HCT116 (cell line): ENCODE data around the gene RPL19. TPM values are rescaled to one million over a fixed set of nuclear protein-coding genes. Genes with fewer than 3 reads are reported as not detected.
"Not testable (repeated sequence)": the region's sequence is repeated elsewhere in the genome, so short reads cannot be mapped to it uniquely, and the experiment has no call there.

ENCODE experiments used
- ATAC-seq: fragments of 200-7000 bp; cut with Tn5 transposase; 2 replicates; pipeline ENCODE4 v1.9.1; 2020; ENCODE audit warnings: mild to moderate bottlenecking, moderate library complexity
- BruUV-seq: library from RNA; stranded (reverse); fragments of 400-500 nt; replicated peaks from 2 replicates; lab custom pipeline; 2021; lab: Mats Ljungman, UMichigan
- CTCF ChIA-PET: fragments of 300-600 bp; sonication (Branson Sonifier 250); formaldehyde crosslinking; loops from one replicate; lab custom pipeline; 2021; ENCODE audit warnings: antibody characterized with exemption; lab: Charles Lee
- POLR2A ChIA-PET: fragments of 300-600, 350-600 bp; sonication (Branson Sonifier 250); formaldehyde crosslinking; loops from one replicate; lab custom pipeline; 2021; ENCODE audit warnings: antibody characterized with exemption; lab: Charles Lee
- RAD21 ChIA-PET, 2 experiments: fragments of 300-600 bp; sonication (Branson Sonifier 250); formaldehyde crosslinking; loops; one replicate each; lab custom pipeline; 2023; ENCODE audit warnings: low total read pairs in 2 of 2; ENCODE audit not compliant: uncharacterized antibody in 2 of 2, unreplicated experiment in 2 of 2, low non-redundant PET in 1 of 2; lab: Charles Lee
- DNase-seq: peaks from one replicate; pipeline ENCODE4 v3.0.0-alpha.2; 2010; ENCODE audit warnings: low read depth, low spot score
- H2AFZ ChIP-seq: fragments of 200-600 bp; shearing (Covaris generic), sonication (generic); 2 replicates; pipeline ENCODE4 v1.6.1; 2017; ENCODE audit warnings: low read depth, mixed run types, mixed read lengths, antibody characterized with exemption, low read length; ENCODE audit not compliant: poor library complexity, severe bottlenecking
- H3K27ac ChIP-seq: 2 replicates; pipeline ENCODE4 v1.5.1; 2012; ENCODE audit warnings: low read depth, low read length
- H3K27me3 ChIP-seq: fragments of 200-600 bp; sonication (generic); 2 replicates; pipeline ENCODE4 v1.6.1; 2016; ENCODE audit warnings: mixed run types, low read length, mixed read lengths; ENCODE audit not compliant: insufficient read depth
- H3K36me3 ChIP-seq, 2 experiments: fragments of 200-500 bp in 1 of 2; fragments of 200-600 bp in 1 of 2; sonication (Bioruptor generic) in 1 of 2; sonication (generic) in 1 of 2; 2 replicates each; pipeline versions ENCODE4 v1.5.1 to v1.6.1; 2014 to 2016; ENCODE audit warnings: low read length in 2 of 2, inconsistent platforms in 1 of 2, mixed read lengths in 1 of 2, mixed run types in 1 of 2; ENCODE audit not compliant: insufficient read depth in 2 of 2, control insufficient read depth in 1 of 2
- H3K4me1 ChIP-seq, 2 experiments: fragments of 200-600 bp in 1 of 2; sonication (generic) in 1 of 2; 2 replicates each; pipeline versions ENCODE4 v1.5.1 to v1.6.1; 2012 to 2017; ENCODE audit warnings: low read length in 2 of 2, inconsistent platforms in 1 of 2, mild to moderate bottlenecking in 1 of 2, mixed read lengths in 1 of 2, mixed run types in 1 of 2, moderate library complexity in 1 of 2; ENCODE audit not compliant: insufficient read depth in 2 of 2, control insufficient read depth in 1 of 2
- H3K4me2 ChIP-seq: fragments of 200-600 bp; sonication (generic); 2 replicates; pipeline ENCODE4 v1.6.1; 2017; ENCODE audit warnings: mixed run types, low read length, mixed read lengths
- H3K4me3 ChIP-seq, 2 experiments: fragments of 200-600 bp in 1 of 2; sonication (generic) in 1 of 2; replicated peaks in 1 of 2; 2 replicates each; pipeline ENCODE4 v1.5.1; 2011 to 2016; ENCODE audit warnings: low read length in 2 of 2, control low read depth in 1 of 2, low read depth in 1 of 2, mild to moderate bottlenecking in 1 of 2, mixed read lengths in 1 of 2, mixed run types in 1 of 2
- H3K79me2 ChIP-seq: fragments of 200-600 bp; sonication (generic); 2 replicates; pipeline ENCODE4 v1.6.1; 2017; ENCODE audit warnings: mild to moderate bottlenecking, mixed run types, low read length, moderate library complexity, mixed read lengths; ENCODE audit not compliant: insufficient read depth
- H3K9ac ChIP-seq: fragments of 200-600 bp; sonication (generic); 2 replicates; pipeline ENCODE4 v1.6.1; 2016; ENCODE audit warnings: low read length, mixed read lengths
- H3K9me2 ChIP-seq: fragments of 200-600 bp; sonication (generic), shearing (Covaris generic); 2 replicates; pipeline ENCODE4 v1.6.1; 2017; ENCODE audit warnings: mixed run types, mild to moderate bottlenecking, moderate library complexity; ENCODE audit not compliant: insufficient read depth
- H3K9me3 ChIP-seq, 2 experiments: fragments of 200-500 bp in 1 of 2; fragments of 200-600 bp in 1 of 2; sonication (Bioruptor generic) in 1 of 2; sonication (generic) in 1 of 2; 2 replicates each; pipeline ENCODE4 v1.6.1; 2014 to 2017; ENCODE audit warnings: low read length in 2 of 2, mixed read lengths in 2 of 2, inconsistent platforms in 1 of 2, low read depth in 1 of 2, mild to moderate bottlenecking in 1 of 2, mixed run types in 1 of 2, moderate library complexity in 1 of 2; ENCODE audit not compliant: control insufficient read depth in 1 of 2, insufficient read depth in 1 of 2
- H4K20me1 ChIP-seq: fragments of 200-600 bp; sonication (generic), shearing (Covaris generic); 2 replicates; pipeline ENCODE4 v1.6.1; 2017; ENCODE audit warnings: mixed run types, mild to moderate bottlenecking, moderate library complexity; ENCODE audit not compliant: insufficient read depth
- SP1 ChIP-seq: IDR thresholded peaks from 2 replicates; pipeline ENCODE4 v1.6.1; 2012; ENCODE audit warnings: low read depth
- intact Hi-C: fragments of 100-400 bp; cut with micrococcal nuclease; formaldehyde crosslinking; loops from 2 replicates; pipeline ENCODE4 v1.10.0; 2022
- total RNA-seq: library from RNA; stranded (reverse); gene quantifications from one replicate; pipeline ENCODE4 v1.2.1, GENCODE V29; 2021; ENCODE audit not compliant: unreplicated experiment
- TF ChIP-seq, protein P1 (sequence below): IDR thresholded peaks from 2 replicates; pipeline ENCODE4 v1.6.1; 2012

The RPL19 gene
- total RNA-seq, 1 experiment from 2014 or later, result 2,276 TPM

DNA sequence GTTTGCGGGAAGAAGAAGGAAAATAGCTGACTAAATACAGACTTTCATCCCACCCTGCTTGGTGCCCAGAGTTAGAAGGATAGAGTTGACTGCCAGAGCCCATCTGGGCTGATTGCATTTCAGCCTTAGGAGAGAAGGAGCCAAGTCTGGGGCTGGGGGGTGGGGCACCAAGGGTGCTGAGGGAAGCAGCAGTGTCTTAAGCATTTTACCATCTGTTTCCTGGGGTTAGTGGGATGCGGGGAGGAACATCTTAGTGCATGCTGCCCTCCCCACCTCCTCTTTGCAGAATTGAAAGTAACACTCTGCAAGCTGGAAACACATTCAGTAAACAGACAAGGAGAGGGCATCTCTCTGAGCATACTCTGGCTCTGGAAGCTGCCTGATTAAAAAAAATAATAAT lies 32.6 kb upstream of the RPL19 start:
- Histone ChIP-seq H4K20me1 (no peaks in the 10 kb centered on the region), H2AFZ (no peak overlapping the region), H3K9me3 (no peaks in the 10 kb centered on the region), H3K4me1 (peaks cover 6 to 10% of the 10 kb centered on the region in 2 experiments; a peak in 3 of 4 replicates), H3K4me2 (no peak overlapping the region), H3K36me3 (no peaks in the 10 kb centered on the region), H3K4me3 (no peak overlapping the region), H3K27me3 (no peaks in the 10 kb centered on the region), H3K27ac (no peak overlapping the region), H3K79me2 (no peaks in the 10 kb centered on the region), H3K9ac (no peak overlapping the region), H3K9me2 (no peaks in the 10 kb centered on the region)
- intact Hi-C loops, result no loop called here
- no peak for DNase-seq
- ChIA-PET RAD21 (no interaction called here), CTCF (interaction anchor here (1.5 to 1.9 kb wide), 3 partner anchors 8 to 491 kb away, joined by 3 to 11 read pairs (median 4); no protein-coding TSS in a partner anchor), POLR2A (no interaction called here)
- no TSS peak for BruUV-seq
- TF ChIP-seq, protein P1, sequence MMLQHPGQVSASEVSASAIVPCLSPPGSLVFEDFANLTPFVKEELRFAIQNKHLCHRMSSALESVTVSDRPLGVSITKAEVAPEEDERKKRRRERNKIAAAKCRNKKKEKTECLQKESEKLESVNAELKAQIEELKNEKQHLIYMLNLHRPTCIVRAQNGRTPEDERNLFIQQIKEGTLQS, result no peak
- no peak for TF ChIP-seq SP1
- no peak for ATAC-seq

DNA sequence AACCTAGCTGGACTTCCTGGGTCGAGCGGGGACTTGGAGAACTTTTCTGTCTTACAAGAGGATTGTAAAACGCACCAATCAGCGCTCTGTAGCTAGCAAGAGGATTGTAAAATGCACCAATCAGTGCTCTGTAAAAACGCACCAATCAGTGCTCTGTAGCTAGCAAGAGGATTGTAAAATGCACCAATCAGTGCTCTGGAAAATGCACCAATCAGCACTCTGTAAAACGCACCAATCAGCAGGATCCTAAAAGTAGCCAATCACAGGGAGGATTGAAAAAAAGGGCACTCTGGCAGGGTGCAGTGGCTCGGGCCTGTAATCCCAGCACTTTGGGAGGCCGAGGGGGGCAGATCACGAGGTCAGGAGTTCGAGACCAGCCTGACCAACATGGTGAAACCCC lies 31.6 kb upstream of the RPL19 start:
- H3K9me3 ChIP-seq, H3K79me2 ChIP-seq, H3K4me3 ChIP-seq, H3K27me3 ChIP-seq, BruUV-seq, intact Hi-C loops, H3K27ac ChIP-seq, ATAC-seq, H3K4me2 ChIP-seq, DNase-seq, H3K9me2 ChIP-seq, RAD21 ChIA-PET, H2AFZ ChIP-seq, H3K36me3 ChIP-seq, H3K4me1 ChIP-seq, H4K20me1 ChIP-seq, POLR2A ChIA-PET, H3K9ac ChIP-seq: not testable (repeated sequence)
- CTCF ChIA-PET, result interaction anchor here (1.6 kb wide), 1 partner anchor 492 kb away, joined by 3 read pairs; no protein-coding TSS in a partner anchor
